Measurements from ENCODE around the gene IRF4. TPM values are rescaled to one million over a fixed set of nuclear protein-coding genes. Genes with fewer than 3 reads are reported as not detected.

Gene IRF4
- total and polyA plus RNA-seq, 8 donors, result 0.27 to 7.0 (median 0.36) TPM

GRCh38 chr6:383856-384255 lies 7.7 kb upstream of the IRF4 start:
- Histone ChIP-seq H3K9me3 (no peaks in the 10 kb centered on the region), H3K4me3 (no peak overlapping the region), H3K27ac (no peak overlapping the region), H3K4me1 (no peaks in the 10 kb centered on the region), H3K36me3 (no peaks in the 10 kb centered on the region), H3K27me3 (peaks cover 0 to 55% of the 10 kb centered on the region in 2 donors)
- intact Hi-C loops (cut with DNase I), result no loop called here
- no peak for TF ChIP-seq CTCF (IDR thresholded peaks at IDR 0.05)
- no peak for ATAC-seq
- DNase-seq, result no peak

- DNase-seq (no peak), ATAC-seq (no peak)
- H3K4me1 ChIP-seq, result no peaks in the 10 kb centered on the region
- peaks cover 8 to 56% of the 10 kb centered on the region in 2 donors for H3K27me3 ChIP-seq
- H3K4me3 ChIP-seq, result no peak overlapping the region
- H3K9me3 ChIP-seq, result no peaks in the 10 kb centered on the region
- intact Hi-C loops (cut with DNase I), result no loop called here
- no peak for TF ChIP-seq CTCF (IDR thresholded peaks at IDR 0.05)
- H3K36me3 ChIP-seq, result no peaks in the 10 kb centered on the region
- H3K27ac ChIP-seq, result no peak overlapping the region
These were observed 6.7 kb upstream of the IRF4 start for GRCh38 chr6:384898-385297.

GRCh38 chr6:385614-386013 lies 5.9 kb upstream of the IRF4 start:
- no peaks in the 10 kb centered on the region for H3K36me3 ChIP-seq
- no peaks in the 10 kb centered on the region for H3K4me1 ChIP-seq
- no peak overlapping the region for H3K27ac ChIP-seq
- H3K9me3 ChIP-seq, result no peaks in the 10 kb centered on the region
- TF ChIP-seq CTCF (IDR thresholded peaks at IDR 0.05), result no peak
- DNase-seq (no peak), ATAC-seq (no peak)
- H3K4me3 ChIP-seq, result no peak overlapping the region
- intact Hi-C loops (cut with DNase I), result no loop called here
- H3K27me3 ChIP-seq, result peaks cover 15 to 56% of the 10 kb centered on the region in 2 donors

GRCh38 chr6:386688-387266 lies 4.8 kb upstream of the IRF4 start:
- ATAC-seq (no peak), DNase-seq (peak in 1 of 4 donors; percentile 55)
- TF ChIP-seq CTCF (IDR thresholded peaks at IDR 0.05), result no peak
- H3K4me1 ChIP-seq, result peaks cover under 1 to 11% of the 10 kb centered on the region in 2 donors
- H3K27ac ChIP-seq, result no peak overlapping the region
- no peak overlapping the region for H3K4me3 ChIP-seq
- H3K36me3 ChIP-seq, result no peaks in the 10 kb centered on the region
- no peaks in the 10 kb centered on the region for H3K9me3 ChIP-seq
- peaks cover 27 to 62% of the 10 kb centered on the region in 2 donors for H3K27me3 ChIP-seq
- intact Hi-C loops (cut with DNase I), result no loop called here

GRCh38 chr6:387293-387741 lies 4.2 kb upstream of the IRF4 start:
- Histone ChIP-seq H3K27me3 (peaks cover 32 to 68% of the 10 kb centered on the region in 2 donors), H3K9me3 (no peaks in the 10 kb centered on the region), H3K36me3 (no peaks in the 10 kb centered on the region), H3K27ac (no peak overlapping the region), H3K4me3 (no peak overlapping the region), H3K4me1 (peaks cover 5 to 16% of the 10 kb centered on the region in 2 donors)
- TF ChIP-seq CTCF (IDR thresholded peaks at IDR 0.05), result no peak
- intact Hi-C loops (cut with DNase I), result no loop called here
- DNase-seq (peak in 1 of 4 donors; percentile 26), ATAC-seq (no peak)

Data from left lung (tissue), 10 donors.